ENCODE measurements around the gene AFP. TPM values are rescaled to one million over a fixed set of nuclear protein-coding genes. Genes with fewer than 3 reads are reported as not detected.

The AFP gene
- total and polyA plus RNA-seq, 2 experiments from 2014 or later, result 0.77 to 9.1 TPM

DNA sequence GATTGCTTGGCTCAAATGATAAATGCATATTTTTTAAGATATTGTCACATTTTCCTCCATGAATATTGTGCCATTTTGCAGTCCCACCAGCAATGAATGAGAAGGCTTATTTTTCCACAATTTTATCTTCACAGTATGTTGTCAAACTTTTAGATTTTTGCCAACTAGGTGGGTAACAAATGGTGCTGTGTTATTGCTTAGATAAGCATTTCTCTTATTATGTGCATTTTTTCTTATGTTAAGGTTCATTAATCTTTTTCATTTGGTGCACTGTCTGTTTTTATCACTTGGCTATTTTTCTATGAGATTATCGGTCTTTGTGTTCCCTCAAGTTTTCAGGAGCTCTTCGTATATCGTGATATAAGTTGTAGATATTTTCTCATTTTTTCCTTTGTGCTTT, 32.1 kb downstream of the AFP start:
- Histone ChIP-seq H3K36me3 (no peaks in the 10 kb centered on the region), H3K4me3 (no peak overlapping the region), H3K4me1 (ENCODE audit: low read depth) (no peaks in the 10 kb centered on the region), H3K27ac (no peak overlapping the region), H3K9me3 (ENCODE audit: low read depth) (no peaks in the 10 kb centered on the region), H3K27me3 (no peaks in the 10 kb centered on the region)
- DNase-seq (ENCODE audit: low read depth in 1 of 2, low spot score in 1 of 2), result no peak
- TF ChIP-seq, protein P1, sequence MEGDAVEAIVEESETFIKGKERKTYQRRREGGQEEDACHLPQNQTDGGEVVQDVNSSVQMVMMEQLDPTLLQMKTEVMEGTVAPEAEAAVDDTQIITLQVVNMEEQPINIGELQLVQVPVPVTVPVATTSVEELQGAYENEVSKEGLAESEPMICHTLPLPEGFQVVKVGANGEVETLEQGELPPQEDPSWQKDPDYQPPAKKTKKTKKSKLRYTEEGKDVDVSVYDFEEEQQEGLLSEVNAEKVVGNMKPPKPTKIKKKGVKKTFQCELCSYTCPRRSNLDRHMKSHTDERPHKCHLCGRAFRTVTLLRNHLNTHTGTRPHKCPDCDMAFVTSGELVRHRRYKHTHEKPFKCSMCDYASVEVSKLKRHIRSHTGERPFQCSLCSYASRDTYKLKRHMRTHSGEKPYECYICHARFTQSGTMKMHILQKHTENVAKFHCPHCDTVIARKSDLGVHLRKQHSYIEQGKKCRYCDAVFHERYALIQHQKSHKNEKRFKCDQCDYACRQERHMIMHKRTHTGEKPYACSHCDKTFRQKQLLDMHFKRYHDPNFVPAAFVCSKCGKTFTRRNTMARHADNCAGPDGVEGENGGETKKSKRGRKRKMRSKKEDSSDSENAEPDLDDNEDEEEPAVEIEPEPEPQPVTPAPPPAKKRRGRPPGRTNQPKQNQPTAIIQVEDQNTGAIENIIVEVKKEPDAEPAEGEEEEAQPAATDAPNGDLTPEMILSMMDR (IDR thresholded peaks at IDR 0.05; ENCODE audit: low read depth, low read length), result no peak

DNA sequence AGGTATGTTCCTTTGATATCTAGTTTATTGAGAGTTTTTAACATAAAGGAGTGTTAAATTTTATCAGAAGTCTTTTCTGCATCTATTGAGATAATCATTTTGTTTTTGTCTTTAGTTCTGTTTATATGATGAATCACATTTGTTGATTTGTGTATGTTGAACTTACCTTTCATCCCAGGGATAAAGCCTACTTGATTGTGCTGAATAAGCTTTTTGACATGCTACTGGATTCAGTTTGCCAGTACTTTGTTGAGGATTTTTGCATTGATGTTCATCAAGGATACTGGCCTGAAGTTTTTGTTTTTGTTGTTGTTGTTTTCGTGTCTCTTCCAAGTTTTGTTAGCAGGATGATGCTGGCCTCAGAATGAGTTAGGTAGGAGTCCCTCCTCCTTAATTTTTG, 34.7 kb downstream of the AFP start:
- TF ChIP-seq, protein P1 (IDR thresholded peaks at IDR 0.05; ENCODE audit: low read depth, low read length), result no peak
- DNase-seq (ENCODE audit: low read depth in 1 of 2, low spot score in 1 of 2), result no peak
- Histone ChIP-seq H3K9me3 (ENCODE audit: low read depth) (no peaks in the 10 kb centered on the region), H3K36me3 (no peaks in the 10 kb centered on the region), H3K4me1 (ENCODE audit: low read depth) (no peaks in the 10 kb centered on the region), H3K27ac (no peak overlapping the region), H3K27me3 (no peaks in the 10 kb centered on the region), H3K4me3 (no peak overlapping the region)

DNA sequence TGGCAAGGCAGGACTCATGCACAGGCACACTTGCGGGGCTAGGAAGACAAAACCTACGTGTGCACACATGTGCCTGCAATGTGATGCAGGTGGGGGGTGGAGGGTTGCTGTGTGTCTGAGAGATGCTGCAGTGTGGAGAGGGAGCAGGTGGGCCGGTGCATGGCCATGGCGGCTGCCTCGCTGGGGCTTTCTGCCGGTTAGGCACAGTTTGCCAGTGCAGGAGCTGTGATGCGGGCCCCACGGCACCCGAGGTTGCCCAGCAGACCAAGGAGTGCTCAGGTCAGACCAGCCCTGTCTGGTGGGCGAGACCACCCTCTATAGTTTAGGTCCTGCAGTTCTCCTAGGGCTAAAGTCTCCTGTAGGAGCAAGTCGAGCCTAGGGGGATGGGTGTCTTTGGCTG, 41.2 kb downstream of the AFP start:
- DNase-seq (ENCODE audit: low read depth in 1 of 2, low spot score in 1 of 2), result no peak
- Histone ChIP-seq H3K27ac (no peak overlapping the region), H3K4me1 (ENCODE audit: low read depth) (no peaks in the 10 kb centered on the region), H3K4me3 (no peak overlapping the region), H3K27me3 (no peaks in the 10 kb centered on the region), H3K36me3 (no peaks in the 10 kb centered on the region), H3K9me3 (ENCODE audit: low read depth) (no peaks in the 10 kb centered on the region)
- TF ChIP-seq, protein P1 (IDR thresholded peaks at IDR 0.05; ENCODE audit: low read depth, low read length), result no peak

DNA sequence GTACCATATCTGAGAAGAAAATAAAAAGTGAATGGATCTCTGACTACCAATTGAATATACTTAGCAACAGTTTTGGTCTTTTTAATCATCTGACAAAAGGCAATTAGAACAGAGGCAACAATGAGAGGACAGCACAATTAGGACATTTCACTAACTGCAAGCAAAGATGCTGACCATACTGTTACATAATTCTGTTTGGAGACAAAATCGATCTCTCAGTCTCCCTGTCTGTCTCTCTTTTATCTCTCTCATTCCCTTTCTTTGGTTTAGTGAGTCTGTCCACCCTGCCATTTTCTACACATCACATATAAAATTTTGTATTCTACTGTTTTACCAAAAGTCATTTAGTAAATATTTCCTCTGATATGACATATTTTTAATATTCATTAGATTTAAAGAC, 43.3 kb downstream of the AFP start:
- DNase-seq (ENCODE audit: low read depth in 1 of 2, low spot score in 1 of 2), result no peak
- Histone ChIP-seq H3K27ac (no peak overlapping the region), H3K4me3 (no peak overlapping the region), H3K9me3 (ENCODE audit: low read depth) (no peaks in the 10 kb centered on the region), H3K36me3 (no peaks in the 10 kb centered on the region), H3K4me1 (ENCODE audit: low read depth) (no peaks in the 10 kb centered on the region), H3K27me3 (no peaks in the 10 kb centered on the region)
- TF ChIP-seq, protein P1 (IDR thresholded peaks at IDR 0.05; ENCODE audit: low read depth, low read length), result no peak

DNA sequence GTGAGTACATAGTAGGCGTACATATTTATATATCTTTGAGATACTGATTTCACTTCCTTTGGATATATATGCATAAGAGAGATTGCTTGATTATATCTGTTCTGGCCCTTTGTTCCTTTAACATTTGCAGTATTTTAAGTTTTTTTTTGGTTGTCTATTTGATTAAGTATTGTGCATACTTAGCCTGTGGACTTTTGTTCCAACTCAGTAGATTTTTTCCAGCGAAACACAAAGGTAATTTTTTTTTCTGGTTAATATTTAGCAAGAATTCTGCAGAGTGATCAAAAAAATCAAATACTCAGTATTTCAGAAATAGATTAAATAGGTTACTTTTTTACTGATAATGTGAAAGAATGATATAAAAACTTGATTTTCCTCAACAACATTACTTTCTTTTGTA, 45.3 kb downstream of the AFP start, which contains the start of gene AFM:
Gene AFM, plus strand, starts transcription at position 388 of the 400 bp plus-strand sequence. CDS start 31 bp downstream, outside the sequence.
- TF ChIP-seq, protein P1 (IDR thresholded peaks at IDR 0.05; ENCODE audit: low read depth, low read length), result no peak
- Histone ChIP-seq H3K27ac (no peak within 1 kb of the TSS), H3K9me3 (ENCODE audit: low read depth) (no peaks in the 10 kb centered on the region), H3K4me3 (no peak within 1 kb of the TSS), H3K4me1 (ENCODE audit: low read depth) (no peaks in the 10 kb centered on the region), H3K27me3 (no peaks in the 10 kb centered on the region), H3K36me3 (no peaks in the 10 kb centered on the region)
- no peak for DNase-seq (ENCODE audit: low read depth in 1 of 2, low spot score in 1 of 2)

DNA sequence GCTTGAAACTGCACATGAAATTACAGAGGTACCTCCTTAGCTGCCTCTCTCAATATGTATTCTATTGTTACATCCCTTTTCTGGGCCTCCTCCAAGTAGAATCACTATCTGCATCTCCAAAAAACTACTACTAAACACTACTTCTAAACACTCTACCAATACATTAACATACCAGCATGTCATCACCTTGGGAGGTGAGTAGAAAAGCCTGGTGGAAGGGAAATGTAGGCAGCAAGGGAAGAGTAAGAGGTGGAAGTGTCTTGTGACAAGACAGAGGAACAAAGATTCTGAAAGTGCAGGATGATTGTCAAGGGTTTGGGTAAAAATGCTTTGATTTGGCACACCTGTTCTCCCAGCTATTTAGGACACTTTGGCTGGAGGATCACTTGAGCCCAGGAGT, 49.1 kb downstream of the AFP start:
- H3K4me1 ChIP-seq (ENCODE audit: low read depth), result no peaks in the 10 kb centered on the region
- DNase-seq (ENCODE audit: low read depth in 1 of 2, low spot score in 1 of 2), result no peak
- TF ChIP-seq, protein P1 (IDR thresholded peaks at IDR 0.05; ENCODE audit: low read depth, low read length), result no peak
- H3K27ac ChIP-seq, result no peak overlapping the region
- H3K9me3 ChIP-seq (ENCODE audit: low read depth), result no peaks in the 10 kb centered on the region
- H3K27me3 ChIP-seq, result no peaks in the 10 kb centered on the region
- no peak overlapping the region for H3K4me3 ChIP-seq
- no peaks in the 10 kb centered on the region for H3K36me3 ChIP-seq
